Lung (tissue), 13 donors: ENCODE data around the gene HBQ1. TPM values are rescaled to one million over a fixed set of nuclear protein-coding genes. Genes with fewer than 3 reads are reported as not detected.
"Not testable (repeated sequence)": the region's sequence is repeated elsewhere in the genome, so short reads cannot be mapped to it uniquely, and the experiment has no call there.

Experiments
- ATAC-seq: fragments of 200-7000 bp; cut with Tn5 transposase; one replicate; pipeline ENCODE4 v1.9.1; 2020; ENCODE audit warnings: moderate number of reproducible peaks; ENCODE audit not compliant: insufficient read depth, low FRiP score
- DNase-seq, 3 donors: peaks; one replicate each; pipeline ENCODE4 v3.0.0-alpha.2; 2013 to 2017
- H3K27ac ChIP-seq, 2 donors: one replicate each; pipeline ENCODE4 v1.5.1; 2013; ENCODE audit warnings: mild to moderate bottlenecking in 2 of 2, moderate library complexity in 2 of 2, control low read depth in 1 of 2, inconsistent platforms in 1 of 2, low read depth in 1 of 2, low read length in 1 of 2
- H3K27me3 ChIP-seq, 3 donors: one replicate each; pipeline ENCODE4 v1.5.1; 2013; ENCODE audit warnings: low read length in 2 of 3; ENCODE audit not compliant: control insufficient read depth in 3 of 3, insufficient read depth in 3 of 3
- H3K36me3 ChIP-seq, 4 donors: one replicate each; pipeline ENCODE4 v1.5.1; 2013; ENCODE audit warnings: low read length in 4 of 4, mild to moderate bottlenecking in 1 of 4, moderate library complexity in 1 of 4; ENCODE audit not compliant: control insufficient read depth in 4 of 4, insufficient read depth in 4 of 4
- H3K4me1 ChIP-seq, 5 donors: one replicate each; pipeline ENCODE4 v1.5.1; 2013; ENCODE audit warnings: low read length in 5 of 5, mild to moderate bottlenecking in 2 of 5, moderate library complexity in 1 of 5; ENCODE audit not compliant: control insufficient read depth in 5 of 5, insufficient read depth in 5 of 5
- H3K4me3 ChIP-seq: one replicate; pipeline ENCODE4 v1.5.1; 2013; ENCODE audit warnings: mild to moderate bottlenecking, control low read depth, moderate library complexity
- H3K9ac ChIP-seq, 2 donors: one replicate each; pipeline ENCODE4 v1.5.1; 2013; ENCODE audit warnings: low read length in 2 of 2, control low read depth in 1 of 2; ENCODE audit not compliant: insufficient read depth in 1 of 2
- H3K9me3 ChIP-seq, 4 donors: one replicate each; pipeline ENCODE4 v1.5.1; 2013; ENCODE audit warnings: low read length in 3 of 4, mild to moderate bottlenecking in 1 of 4, moderate library complexity in 1 of 4; ENCODE audit not compliant: control insufficient read depth in 4 of 4, insufficient read depth in 3 of 4
- WGBS, 2 donors: extraction: QIAGEN DNeasy Blood & Tissue Kit; methylation state at CpG; one replicate each; pipeline ENCODE4 v1.1.7; 2013; 5-methylcytosine and 5-hydroxymethylcytosine counted together
- polyA plus RNA-seq, 2 donors: library from polyadenylated mRNA; stranded (reverse); fragments of 200-250 nt; gene quantifications; one replicate each; pipeline ENCODE4 v1.2.1, GENCODE V29; 2013
- small RNA-seq: library from RNA; depleted of rRNA; stranded (forward); fragments of <200 nt; gene quantifications from one replicate; pipeline ENCODE3, GENCODE V24; 2014; ENCODE audit warnings: low replicate concordance
- total RNA-seq, 2 donors: library from RNA; depleted of rRNA in 1 of 2; stranded (reverse); fragments of >200 nt in 1 of 2; gene quantifications; one replicate each; pipeline ENCODE4 v1.2.1, GENCODE V29; 2014 to 2021
- TF ChIP-seq, protein P1 (sequence below): IDR thresholded peaks from 2 replicates; pipeline ENCODE4 v1.5.1; 2012; ENCODE audit warnings: mild to moderate bottlenecking; ENCODE audit errors: control extremely low read depth, extremely low read depth
- donor health status: control.
- donor health status: control.
- donor health status: Bipolar disorder and iron deficiency.
- donor health status: healthy.
- donor health status: DM: yes; HTN: yes; CAD: no.

The HBQ1 gene
- total and polyA plus RNA-seq, 4 donors = 0.35 to 2.3 TPM; not detected in 2

DNA sequence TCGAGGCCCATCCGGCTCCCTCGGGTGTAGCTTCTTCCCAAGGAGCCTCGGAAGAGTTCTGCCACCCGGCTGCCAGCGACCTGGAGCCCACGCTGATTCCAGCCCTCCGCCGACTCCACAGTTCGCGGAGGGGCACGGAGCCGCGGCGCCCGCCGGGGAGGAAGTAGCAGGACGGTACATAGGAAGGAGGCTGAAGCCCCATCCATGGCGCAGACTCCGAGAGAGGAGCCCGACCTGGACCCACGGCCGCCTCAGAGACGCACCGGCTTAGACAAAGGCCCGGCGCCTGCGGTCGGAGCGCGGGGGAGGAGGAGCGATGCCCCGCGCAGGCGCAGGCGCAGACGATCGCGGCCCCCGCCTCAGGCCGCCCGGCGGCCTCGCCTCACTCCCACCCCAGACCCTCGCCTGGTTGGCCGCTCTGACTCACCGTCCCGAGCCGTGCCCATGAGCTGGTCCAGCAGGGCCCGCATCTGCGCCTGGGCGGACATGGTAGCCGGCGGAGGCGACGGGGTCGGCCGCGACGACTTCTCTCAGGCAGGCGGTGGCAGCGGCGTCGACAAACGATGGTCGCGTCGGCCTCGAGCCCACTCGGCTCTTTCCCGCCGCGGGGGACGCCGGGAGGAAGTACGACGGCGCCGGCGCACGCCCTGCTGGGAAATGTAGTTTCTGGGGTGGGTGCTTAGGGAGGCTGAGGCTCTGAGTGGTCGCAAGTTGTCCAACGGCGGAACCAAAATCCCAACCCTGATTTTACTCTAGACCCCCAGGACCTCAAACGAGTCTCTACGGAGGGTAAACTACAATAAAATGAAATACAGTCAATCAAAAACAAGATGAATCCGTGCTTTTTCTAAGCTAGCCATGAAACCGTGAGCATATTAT, 48.8 kb downstream of the HBQ1 start, which contains the start of gene LUC7L:
Gene LUC7L (minus strand): TSS at position 598 of the 879 bp plus-strand sequence. CDS start 110 bp downstream, at position 488.
- peaks cover 3 to 16% (median 5%) of the 10 kb centered on the region in 5 donors for H3K4me1 ChIP-seq
- DNase-seq = peak; percentile 92 to 94 (median 93)
- no peaks in the 10 kb centered on the region for H3K27me3 ChIP-seq
- TF ChIP-seq, protein P1, sequence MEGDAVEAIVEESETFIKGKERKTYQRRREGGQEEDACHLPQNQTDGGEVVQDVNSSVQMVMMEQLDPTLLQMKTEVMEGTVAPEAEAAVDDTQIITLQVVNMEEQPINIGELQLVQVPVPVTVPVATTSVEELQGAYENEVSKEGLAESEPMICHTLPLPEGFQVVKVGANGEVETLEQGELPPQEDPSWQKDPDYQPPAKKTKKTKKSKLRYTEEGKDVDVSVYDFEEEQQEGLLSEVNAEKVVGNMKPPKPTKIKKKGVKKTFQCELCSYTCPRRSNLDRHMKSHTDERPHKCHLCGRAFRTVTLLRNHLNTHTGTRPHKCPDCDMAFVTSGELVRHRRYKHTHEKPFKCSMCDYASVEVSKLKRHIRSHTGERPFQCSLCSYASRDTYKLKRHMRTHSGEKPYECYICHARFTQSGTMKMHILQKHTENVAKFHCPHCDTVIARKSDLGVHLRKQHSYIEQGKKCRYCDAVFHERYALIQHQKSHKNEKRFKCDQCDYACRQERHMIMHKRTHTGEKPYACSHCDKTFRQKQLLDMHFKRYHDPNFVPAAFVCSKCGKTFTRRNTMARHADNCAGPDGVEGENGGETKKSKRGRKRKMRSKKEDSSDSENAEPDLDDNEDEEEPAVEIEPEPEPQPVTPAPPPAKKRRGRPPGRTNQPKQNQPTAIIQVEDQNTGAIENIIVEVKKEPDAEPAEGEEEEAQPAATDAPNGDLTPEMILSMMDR = no peak
- WGBS, 2 donors = 1% methylated on average over 80 to 88 of the region's 88 CpGs
- peak; percentile 95 for ATAC-seq
- peak within 1 kb of the TSS; percentile 92 for H3K4me3 ChIP-seq
- peaks cover 9 to 25% (median 17%) of the 10 kb centered on the region in 4 donors for H3K36me3 ChIP-seq
- H3K9me3 ChIP-seq = peaks cover 0 to 2% (median 0%) of the 10 kb centered on the region in 4 donors
- peak within 1 kb of the TSS; percentile 98 to 99 for H3K27ac ChIP-seq
- H3K9ac ChIP-seq = peak within 1 kb of the TSS; percentile 61 to 79

DNA sequence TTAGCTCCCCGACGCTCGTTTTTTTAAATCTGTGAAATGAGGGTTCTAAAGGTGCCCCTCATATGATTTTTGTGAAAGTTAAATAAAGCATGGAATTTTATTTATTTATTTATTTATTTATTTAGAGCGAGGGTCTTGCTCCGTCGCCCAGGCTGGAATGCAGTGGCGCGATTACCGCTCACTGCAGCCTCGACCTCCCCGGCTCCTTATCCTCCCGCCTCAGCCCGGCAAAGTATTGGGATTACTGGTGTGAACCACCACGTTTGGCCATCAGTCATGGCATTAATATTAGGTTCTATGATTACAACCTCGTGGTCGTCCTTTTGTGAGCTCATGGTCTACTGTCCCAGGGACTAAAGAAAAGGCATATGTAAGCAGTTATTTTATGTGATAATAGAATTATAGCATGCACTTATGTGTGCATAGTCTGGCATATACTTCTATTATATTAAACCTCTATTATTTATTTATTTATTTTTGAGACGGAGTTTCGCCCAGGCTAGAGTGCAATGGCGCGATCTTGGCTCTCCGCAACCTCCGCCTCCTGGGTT, 49.5 kb downstream of the HBQ1 start:
- 81 to 86% methylated on average over 22 of the region's 22 CpGs for WGBS, 2 donors
- H3K9ac ChIP-seq = no peak overlapping the region
- TF ChIP-seq, protein P1 = no peak
- no peak for DNase-seq
- H3K4me1 ChIP-seq = peaks cover 3 to 16% (median 5%) of the 10 kb centered on the region in 5 donors
- peaks cover 8 to 23% (median 16%) of the 10 kb centered on the region in 4 donors for H3K36me3 ChIP-seq
- no peak for ATAC-seq
- peak overlapping the region in 1 of 2 donors; percentile 98 for H3K27ac ChIP-seq
- peaks cover 0 to 2% (median 0%) of the 10 kb centered on the region in 4 donors for H3K9me3 ChIP-seq
- no peaks in the 10 kb centered on the region for H3K27me3 ChIP-seq
- no peak overlapping the region for H3K4me3 ChIP-seq

DNA sequence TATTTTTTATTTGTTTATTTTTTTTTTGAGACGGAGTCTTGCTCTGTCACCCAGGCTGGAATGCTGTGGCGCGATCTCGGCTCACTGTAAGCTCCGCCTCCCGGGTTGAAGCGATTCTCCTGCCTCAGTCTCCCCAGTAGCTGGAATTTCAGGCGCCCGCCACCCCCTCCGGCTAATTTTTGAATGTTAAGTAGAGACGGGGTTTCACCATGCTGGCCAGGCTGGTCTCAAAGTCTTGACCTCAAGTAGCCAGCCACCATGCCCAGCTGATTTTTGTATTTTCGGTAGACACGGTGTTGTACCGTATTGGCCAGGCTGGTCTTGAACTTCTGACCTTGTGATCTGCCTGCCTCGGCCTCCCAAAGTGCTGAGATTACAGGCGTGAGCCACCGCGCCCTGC, 50.1 kb downstream of the HBQ1 start:
- not testable (repeated sequence) for H3K9me3 ChIP-seq, ATAC-seq, H3K4me3 ChIP-seq, H3K27ac ChIP-seq, DNase-seq, H3K9ac ChIP-seq, H3K27me3 ChIP-seq
- 95% methylated on average over 18 of the region's 18 CpGs for WGBS, 2 donors
- H3K4me1 ChIP-seq = peaks cover 3 to 18% (median 5%) of the 10 kb centered on the region in 5 donors
- peaks cover 5 to 21% (median 14%) of the 10 kb centered on the region in 4 donors for H3K36me3 ChIP-seq

Small RNA genes lying within 50 kb of the gene (small RNA-seq; reads per million reads assigned to genes)
- not detected for gene RF00019

Other genes starting within 250 kb of the HBQ1 start
- gene POLR3K, start 126.9 kb upstream of the HBQ1 start, total RNA-seq = 10 to 100 TPM in 1 of 2 donors, 1 to 10 TPM in 1; 4.8 to 12.9 TPM
- 10 to 100 TPM; 11.1 to 15.7 TPM for gene POLR3K, start 126.9 kb upstream of the HBQ1 start, polyA plus RNA-seq
- 10 to 100 TPM; 10.3 to 17.9 TPM for gene SNRNP25, start 126.6 kb upstream of the HBQ1 start, total RNA-seq
- gene SNRNP25, start 126.6 kb upstream of the HBQ1 start, polyA plus RNA-seq = 10 to 100 TPM; 23.8 to 30.9 TPM
- gene RHBDF1, start 107.8 kb upstream of the HBQ1 start, total RNA-seq = 10 to 100 TPM; 28.5 to 31.4 TPM
- 10 to 100 TPM; 26.6 to 51.2 TPM for gene RHBDF1, start 107.8 kb upstream of the HBQ1 start, polyA plus RNA-seq
- 10 to 100 TPM; 61.1 to 77.8 TPM for gene MPG, start 102.2 kb upstream of the HBQ1 start, total RNA-seq
- gene MPG, start 102.2 kb upstream of the HBQ1 start, polyA plus RNA-seq = 100 to 1,000 TPM in 1 of 2 donors, 10 to 100 TPM in 1; 81.4 to 101 TPM
- gene NPRL3, start 41.8 kb upstream of the HBQ1 start, total RNA-seq = 10 to 100 TPM; 21.3 to 34.8 TPM
- 10 to 100 TPM; 15.6 to 22.7 TPM for gene NPRL3, start 41.8 kb upstream of the HBQ1 start, polyA plus RNA-seq
- gene HBZ, start 27.8 kb upstream of the HBQ1 start, total RNA-seq = 1 to 10 TPM in 1 of 2 donors, under 1 TPM in 1; 0.37 to 9.2 TPM
- under 1 TPM in 1 of 2 donors, not detected in 1; 0.09 TPM for gene HBZ, start 27.8 kb upstream of the HBQ1 start, polyA plus RNA-seq
- 10 to 100 TPM in 1 of 2 donors, under 1 TPM in 1; 0.61 to 45.7 TPM for gene HBM, start 14.5 kb upstream of the HBQ1 start, total RNA-seq
- gene HBM, start 14.5 kb upstream of the HBQ1 start, polyA plus RNA-seq = under 1 TPM in 1 of 2 donors, not detected in 1; 0.73 TPM
- gene HBA2, start 7.6 kb upstream of the HBQ1 start, total RNA-seq = 1,000 to 10,000 TPM in 1 of 2 donors, 100 to 1,000 TPM in 1; 671 to 4,737 TPM
- 100 to 1,000 TPM; 126 to 973 TPM for gene HBA2, start 7.6 kb upstream of the HBQ1 start, polyA plus RNA-seq
- gene HBA1, start 3.8 kb upstream of the HBQ1 start, total RNA-seq = 1,000 to 10,000 TPM in 1 of 2 donors, 100 to 1,000 TPM in 1; 627 to 2,695 TPM
- gene HBA1, start 3.8 kb upstream of the HBQ1 start, polyA plus RNA-seq = 100 to 1,000 TPM in 1 of 2 donors, 10 to 100 TPM in 1; 38.1 to 273 TPM
- 100 to 1,000 TPM in 1 of 2 donors, 10 to 100 TPM in 1; 56.3 to 115 TPM for gene LUC7L, start 49.0 kb downstream of the HBQ1 start, total RNA-seq
- 100 to 1,000 TPM in 1 of 2 donors, 10 to 100 TPM in 1; 35.2 to 105 TPM for gene LUC7L, start 49.0 kb downstream of the HBQ1 start, polyA plus RNA-seq
- 10 to 100 TPM; 67.1 to 78.5 TPM for gene FAM234A, start 54.4 kb downstream of the HBQ1 start, total RNA-seq
- gene FAM234A, start 54.4 kb downstream of the HBQ1 start, polyA plus RNA-seq = 10 to 100 TPM; 41.5 to 52.4 TPM
- gene RGS11, start 95.5 kb downstream of the HBQ1 start, total RNA-seq = 1 to 10 TPM; 2.6 to 3.9 TPM
- gene RGS11, start 95.5 kb downstream of the HBQ1 start, polyA plus RNA-seq = 1 to 10 TPM; 1.8 to 5.6 TPM
- gene ARHGDIG, start 100.1 kb downstream of the HBQ1 start, total RNA-seq = under 1 TPM in 1 of 2 donors, not detected in 1; 0.58 TPM
- under 1 TPM; 0.07 to 0.26 TPM for gene ARHGDIG, start 100.1 kb downstream of the HBQ1 start, polyA plus RNA-seq
- under 1 TPM; 0.20 to 0.28 TPM for gene PDIA2, start 102.7 kb downstream of the HBQ1 start, total RNA-seq
- under 1 TPM; 0.19 to 0.65 TPM for gene PDIA2, start 102.7 kb downstream of the HBQ1 start, polyA plus RNA-seq
- gene AXIN1, start 172.3 kb downstream of the HBQ1 start, total RNA-seq = 10 to 100 TPM; 16.9 to 25.9 TPM
- gene AXIN1, start 172.3 kb downstream of the HBQ1 start, polyA plus RNA-seq = 10 to 100 TPM; 18.5 to 20.2 TPM
- 10 to 100 TPM; 31.9 to 65.0 TPM for gene MRPL28, start 190.1 kb downstream of the HBQ1 start, total RNA-seq
- 10 to 100 TPM; 89.4 to 98.9 TPM for gene MRPL28, start 190.1 kb downstream of the HBQ1 start, polyA plus RNA-seq
- 10 to 100 TPM; 38.0 to 71.5 TPM for gene PGAP6, start 201.5 kb downstream of the HBQ1 start, total RNA-seq
- 10 to 100 TPM; 64.8 to 100.0 TPM for gene PGAP6, start 201.5 kb downstream of the HBQ1 start, polyA plus RNA-seq
- 10 to 100 TPM; 18.0 to 68.7 TPM for gene NME4, start 216.7 kb downstream of the HBQ1 start, total RNA-seq
- 10 to 100 TPM; 64.0 to 67.6 TPM for gene NME4, start 216.7 kb downstream of the HBQ1 start, polyA plus RNA-seq
- gene DECR2, start 221.4 kb downstream of the HBQ1 start, total RNA-seq = 10 to 100 TPM in 1 of 2 donors, 1 to 10 TPM in 1; 5.2 to 18.3 TPM
- gene DECR2, start 221.4 kb downstream of the HBQ1 start, polyA plus RNA-seq = 10 to 100 TPM; 13.3 to 18.1 TPM
- gene RAB11FIP3, start 245.2 kb downstream of the HBQ1 start, total RNA-seq = 10 to 100 TPM; 20.8 to 38.3 TPM
- gene RAB11FIP3, start 245.2 kb downstream of the HBQ1 start, polyA plus RNA-seq = 10 to 100 TPM; 20.7 to 22.2 TPM